Dermis microvascular lymphatic vessel endothelial cell (primary cell): ENCODE data around the gene RHBDL2. TPM values are rescaled to one million over a fixed set of nuclear protein-coding genes. Genes with fewer than 3 reads are reported as not detected.
A peak's percentile ranks its signal among the peaks of the same experiment; 100 is the strongest.
"Not testable (repeated sequence)": the region's sequence is repeated elsewhere in the genome, so short reads cannot be mapped to it uniquely, and the experiment has no call there.

Experiments used
- DNase-seq, 2 donors: peaks; one replicate each; pipeline versions ENCODE4 v3.0.0 to v3.0.0-alpha.2; 2010; ENCODE audit warnings: low read depth in 2 of 2
- total RNA-seq: library from RNA; depleted of rRNA; stranded (reverse); fragments of >200 nt; gene quantifications from 2 replicates; pipeline ENCODE4 v1.2.1, GENCODE V29; 2014

The RHBDL2 gene
- total RNA-seq, 1 donor from 2014 or later: 0.13 TPM

- no peak for DNase-seq
These were observed 60.1 kb downstream of the RHBDL2 start, which contains the start of gene GJA9 for GRCh38 chr1:38881487-38881886. TSS of gene GJA9 (minus strand) at chr1:38881587. CDS start at chr1:38876098, 5,489 bp downstream.

DNA sequence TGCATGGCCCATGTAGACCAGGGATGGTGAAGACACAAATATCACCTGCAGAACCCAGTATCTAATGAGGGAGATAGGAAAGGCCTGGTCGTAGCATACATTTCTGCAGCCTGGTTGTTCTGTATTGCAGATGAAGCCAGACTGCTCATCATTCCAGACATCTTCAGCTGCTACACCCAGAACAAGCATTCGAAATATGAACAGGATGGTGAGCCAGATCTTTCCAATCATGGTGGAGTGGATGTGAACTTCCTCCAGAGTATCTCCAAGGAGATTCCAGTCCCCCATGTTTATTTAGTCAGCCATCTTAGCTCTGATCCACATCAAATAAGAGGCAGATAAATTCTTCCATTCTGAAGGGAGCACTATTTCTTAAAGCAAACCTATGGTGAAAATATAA is 65.8 kb downstream of the RHBDL2 start:
- no peak for DNase-seq

DNA sequence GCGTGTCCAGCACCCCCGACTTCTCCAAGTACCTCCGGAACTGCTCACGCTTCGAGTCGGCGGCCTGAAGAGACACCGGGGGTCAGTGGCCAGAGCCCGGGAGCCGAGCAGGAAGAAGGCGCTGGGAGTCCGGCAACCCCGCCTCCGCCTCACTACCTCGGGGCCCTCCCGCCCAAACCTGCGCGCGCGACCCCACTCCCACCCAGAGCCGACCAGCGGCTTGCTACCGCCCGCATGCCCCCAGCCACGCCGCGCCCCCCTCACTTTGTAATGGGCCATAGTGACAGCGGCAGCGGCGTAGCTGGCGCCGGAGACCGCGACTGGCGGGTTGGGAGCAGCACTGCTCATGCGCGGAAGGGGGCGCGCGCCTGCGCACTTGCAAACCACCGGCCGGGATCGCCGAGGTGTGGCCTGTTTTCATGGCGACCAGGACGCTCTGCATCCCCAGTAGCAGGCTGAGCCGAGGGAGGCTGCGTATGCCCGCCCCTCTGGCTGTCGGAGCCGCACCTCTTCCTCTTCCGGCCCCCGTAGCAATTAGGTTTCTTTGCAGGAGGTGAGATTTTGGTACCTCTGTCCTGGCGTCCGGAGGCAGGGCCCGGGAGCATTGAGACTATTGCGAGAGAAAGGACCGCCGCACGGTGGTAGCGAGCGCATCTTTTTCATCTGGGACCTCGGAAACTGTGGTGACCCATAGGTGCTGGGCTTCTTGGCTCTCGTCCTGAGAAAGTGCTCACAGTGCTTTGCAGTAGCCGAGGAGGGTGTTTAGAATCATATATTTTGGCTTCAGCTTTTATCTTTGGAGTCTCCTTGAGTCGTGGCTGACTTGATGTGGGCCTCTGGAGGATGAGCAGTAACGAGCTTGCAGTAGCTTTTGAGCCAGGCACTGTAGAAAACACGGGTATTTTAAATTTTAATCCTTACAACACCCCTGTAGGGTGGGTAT is 68.3 kb downstream of the RHBDL2 start, which contains the start of gene MYCBP:
Gene MYCBP (minus strand): TSS at position 322 of the 943 bp plus-strand sequence. CDS start 43 bp downstream, at position 279.
- peak; percentile 91 to 96 for DNase-seq

DNA sequence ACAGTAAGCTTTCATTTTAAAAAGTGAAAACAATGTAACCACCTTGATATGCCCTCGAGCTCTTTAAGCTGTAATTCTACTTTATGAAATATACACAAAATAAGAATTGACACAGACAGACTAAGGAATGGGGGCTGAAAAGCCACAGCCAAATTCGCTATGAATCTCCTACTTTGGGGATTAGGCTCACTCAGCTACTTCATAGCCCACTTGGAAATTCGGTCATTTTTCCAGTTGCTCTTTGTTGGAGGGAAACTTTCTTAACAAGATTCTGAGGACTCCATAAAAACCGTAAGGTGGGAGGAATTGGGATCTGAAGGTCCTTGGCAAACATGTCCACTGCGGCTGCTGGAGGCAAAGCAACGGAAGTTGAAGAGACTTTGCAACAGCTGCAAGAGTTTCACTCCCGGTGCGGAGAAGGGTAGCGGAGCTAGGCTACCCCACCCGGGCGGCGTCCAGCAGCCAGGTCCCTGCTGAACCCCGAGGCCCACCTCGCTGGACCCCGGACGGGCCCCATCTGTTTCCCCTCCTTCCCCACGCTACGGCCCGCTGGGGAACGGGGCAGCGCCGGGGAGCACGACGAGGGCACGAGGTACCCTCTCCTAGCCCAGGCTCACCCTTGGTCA is 69.1 kb downstream of the RHBDL2 start:
- peak in 1 of 2 donors; percentile 18 for DNase-seq

- DNase-seq: no peak
These were observed 70.6 kb downstream of the RHBDL2 start for GRCh38 chr1:38870996-38871395.

GRCh38 chr1:38867208-38867607 is 74.4 kb downstream of the RHBDL2 start:
- no peak for DNase-seq

DNA sequence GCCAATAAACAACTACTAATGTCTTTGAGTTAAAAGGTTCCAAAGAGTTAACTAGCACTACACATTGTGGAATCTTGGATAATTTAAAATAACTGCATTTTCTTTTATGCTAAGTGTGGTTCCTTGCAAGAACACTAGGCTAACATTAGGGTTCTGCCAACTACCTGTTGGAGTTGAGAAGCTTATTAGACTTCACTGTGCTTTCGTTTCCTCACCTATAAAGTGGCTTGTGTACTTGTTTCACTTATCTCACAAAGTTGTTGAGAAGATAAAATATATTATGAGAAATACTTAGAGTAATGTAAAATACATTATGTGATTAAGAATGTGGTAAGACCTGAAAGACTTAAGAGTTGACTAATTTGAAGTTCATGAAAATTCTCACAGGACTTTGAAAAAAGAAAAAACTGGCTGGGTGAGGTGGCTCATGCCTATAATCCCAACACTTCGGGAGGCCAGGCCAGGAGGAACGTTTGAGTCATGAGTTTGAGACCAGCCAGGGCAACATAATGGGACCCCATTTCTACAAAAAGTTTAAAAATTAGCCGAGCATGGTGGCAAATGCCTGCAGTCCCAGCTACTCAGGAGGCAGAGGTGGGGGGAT is 76.4 kb downstream of the RHBDL2 start:
- no peak for DNase-seq

DNA sequence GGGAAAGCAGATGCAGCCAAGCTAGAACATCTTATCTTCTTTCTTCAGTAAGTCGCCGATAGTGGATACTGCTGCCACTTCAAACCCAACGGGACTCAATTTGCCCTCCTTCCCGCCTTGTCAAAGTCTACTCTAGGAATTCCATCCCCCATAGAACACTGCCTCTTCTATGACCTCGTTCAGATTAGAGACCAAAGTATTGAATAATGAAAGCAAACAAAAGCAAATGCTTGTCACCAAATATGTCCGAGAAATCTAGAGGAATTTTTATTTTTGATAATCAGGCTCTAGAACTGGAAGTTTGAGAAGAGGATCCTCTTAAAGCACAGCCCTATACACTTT is 81.2 kb downstream of the RHBDL2 start:
- no peak for DNase-seq

DNA sequence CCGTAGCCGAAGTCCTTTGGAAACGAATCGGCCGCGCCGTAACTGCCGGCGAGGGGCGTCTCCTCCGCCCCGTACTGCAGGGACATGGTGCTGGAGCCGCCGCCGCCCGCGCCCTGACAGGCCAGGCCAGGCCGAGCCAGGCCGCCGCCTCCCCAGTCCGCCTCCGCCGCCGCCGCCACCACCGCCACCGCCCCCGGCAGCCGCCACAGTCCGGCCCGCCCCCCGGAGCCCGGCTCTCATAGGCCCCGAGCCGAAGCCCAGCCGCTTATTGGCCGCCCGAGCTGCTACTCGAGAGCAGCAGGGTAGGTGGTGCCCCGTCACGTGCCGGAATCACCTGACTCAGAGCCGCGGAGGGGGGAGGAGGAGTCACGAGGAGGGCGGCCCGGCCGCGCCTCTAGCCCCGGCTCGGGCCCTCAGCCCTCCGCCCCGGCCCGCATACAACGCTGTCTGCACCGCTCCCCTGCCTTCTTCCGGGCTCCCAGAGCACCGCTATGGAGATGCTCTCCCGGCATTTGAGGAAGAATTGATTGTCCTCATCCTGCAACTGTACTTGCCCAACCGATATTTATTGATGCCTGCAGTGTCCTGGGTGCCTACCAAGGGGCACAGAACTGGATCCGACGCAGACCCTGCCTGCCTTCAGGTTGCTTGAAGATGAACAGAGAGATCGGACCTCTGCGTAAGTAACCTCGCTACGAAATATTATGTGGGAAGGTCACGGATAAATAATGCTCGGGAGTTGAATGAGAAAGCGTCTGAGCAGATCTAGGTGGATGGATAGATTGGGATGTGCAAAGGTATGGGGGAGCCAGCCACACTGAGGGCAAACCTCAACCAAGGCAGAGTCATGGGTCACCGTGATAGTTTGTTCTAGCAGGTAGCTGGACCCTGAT is 81.8 kb downstream of the RHBDL2 start, which contains the start of gene RRAGC:
Gene RRAGC (minus strand): TSS at position 212 of the 893 bp plus-strand sequence. CDS start 126 bp downstream, at position 86.
- DNase-seq: peak; percentile 93 to 99

GRCh38 chr1:38858833-38859560 is 82.6 kb downstream of the RHBDL2 start:
- DNase-seq: peak in 1 of 2 donors; percentile 62

GRCh38 chr1:38852780-38853179 is 88.8 kb downstream of the RHBDL2 start:
- no peak for DNase-seq

DNA sequence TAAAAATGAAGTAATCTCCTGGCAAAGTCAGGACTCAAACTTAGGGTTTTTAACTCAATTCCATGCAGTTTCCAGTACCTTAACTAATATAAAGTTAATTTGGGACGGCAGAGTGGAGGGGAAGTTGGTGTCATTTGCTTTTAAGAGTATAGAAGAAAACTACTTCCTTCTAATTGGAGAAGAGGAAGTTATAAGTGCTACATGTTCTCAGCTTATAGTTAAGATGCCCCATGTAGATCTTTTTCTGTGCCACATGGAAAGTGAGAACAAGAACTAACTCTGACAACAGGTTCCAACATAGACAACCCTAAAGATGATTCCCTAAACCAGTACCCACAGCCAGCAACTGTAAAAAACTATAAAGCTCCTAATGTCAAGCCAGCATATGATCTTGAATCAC is 93.6 kb downstream of the RHBDL2 start:
- no peak for DNase-seq

GRCh38 chr1:38846210-38846609 is 95.4 kb downstream of the RHBDL2 start:
- no peak for DNase-seq

DNA sequence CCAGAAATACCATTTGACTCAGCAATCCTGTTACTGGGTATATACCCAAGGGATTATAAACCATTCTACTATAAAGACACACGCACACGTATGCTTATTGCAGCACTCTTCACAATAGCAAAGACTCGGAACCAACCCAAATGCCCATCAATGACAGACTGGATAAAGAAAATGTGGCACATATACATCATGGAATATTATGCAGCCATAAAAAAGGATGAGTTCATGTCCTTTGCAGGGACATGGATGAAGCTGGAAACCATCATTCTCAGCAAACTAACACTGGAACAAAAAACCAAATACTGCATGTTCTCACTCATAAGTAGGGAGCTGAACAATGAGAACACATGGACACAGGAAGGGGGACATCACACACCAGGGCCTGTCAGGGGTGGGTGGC is 96.5 kb downstream of the RHBDL2 start:
- not testable (repeated sequence) for DNase-seq

DNA sequence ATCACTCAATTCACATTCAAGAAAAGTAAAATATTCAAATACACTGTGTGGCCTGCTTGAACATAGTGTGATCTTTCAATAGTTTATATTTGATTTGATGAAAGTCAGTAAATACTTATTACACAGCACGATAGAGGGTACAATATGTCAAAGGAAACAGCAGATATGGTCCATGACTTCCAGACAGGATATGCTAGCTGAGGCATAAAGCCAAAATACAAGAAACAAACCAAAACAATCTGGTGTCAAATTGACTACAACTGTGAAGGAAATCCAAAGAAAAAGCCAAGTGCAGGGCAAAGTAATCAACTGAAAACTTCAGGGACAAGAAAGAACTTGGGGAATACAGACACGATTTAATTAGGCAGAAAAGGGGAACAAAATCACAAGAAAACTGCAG is 101.3 kb downstream of the RHBDL2 start:
- peak in 1 of 2 donors; percentile 41 for DNase-seq

GRCh38 chr1:38839363-38839762 is 102.3 kb downstream of the RHBDL2 start:
- DNase-seq: peak; percentile 81 to 83

DNA sequence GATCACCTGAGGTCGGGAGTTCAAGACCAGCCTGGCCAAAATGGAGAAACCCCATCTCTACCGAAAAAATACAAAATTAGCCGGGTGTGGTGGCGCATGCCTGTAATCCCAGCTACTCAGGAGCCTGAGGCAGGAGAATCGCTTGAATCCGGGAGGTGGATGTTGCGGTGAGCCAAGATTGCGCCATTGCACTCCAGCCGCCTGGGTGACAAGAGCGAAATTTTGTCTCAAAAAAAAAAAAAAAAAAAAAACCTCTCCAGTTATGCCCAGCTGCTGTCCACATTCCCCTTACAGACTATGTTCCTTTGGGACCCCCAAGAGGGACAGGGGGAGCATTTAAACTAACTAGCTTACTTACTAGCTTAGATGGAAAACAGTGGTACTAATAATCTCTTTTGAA is 105.3 kb downstream of the RHBDL2 start:
- DNase-seq: not testable (repeated sequence)
